Measurements from ENCODE around the gene C1orf122.
A peak's percentile ranks its signal among the peaks of the same experiment; 100 is the strongest.

Gene C1orf122

DNA sequence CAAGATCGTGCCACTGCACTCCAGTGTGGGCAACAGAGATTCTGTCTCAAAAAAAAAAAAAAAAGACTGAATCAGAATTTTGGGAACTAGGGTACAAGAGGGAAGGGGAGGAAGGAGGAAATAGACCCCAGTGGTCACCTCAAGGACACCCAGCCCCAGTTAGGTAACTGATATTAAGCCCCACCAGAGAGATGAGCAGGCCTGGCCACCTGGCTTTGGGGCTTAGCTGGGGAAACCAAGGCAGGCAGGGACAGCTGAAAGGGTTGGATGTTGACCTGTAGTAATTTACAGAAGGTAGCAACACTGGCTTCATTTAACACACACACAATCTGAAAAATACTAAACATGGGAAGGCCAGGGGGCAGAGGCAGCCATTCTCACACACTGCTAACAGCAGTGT, 5.2 kb upstream of the C1orf122 start:
- DNase-seq = no peak

DNA sequence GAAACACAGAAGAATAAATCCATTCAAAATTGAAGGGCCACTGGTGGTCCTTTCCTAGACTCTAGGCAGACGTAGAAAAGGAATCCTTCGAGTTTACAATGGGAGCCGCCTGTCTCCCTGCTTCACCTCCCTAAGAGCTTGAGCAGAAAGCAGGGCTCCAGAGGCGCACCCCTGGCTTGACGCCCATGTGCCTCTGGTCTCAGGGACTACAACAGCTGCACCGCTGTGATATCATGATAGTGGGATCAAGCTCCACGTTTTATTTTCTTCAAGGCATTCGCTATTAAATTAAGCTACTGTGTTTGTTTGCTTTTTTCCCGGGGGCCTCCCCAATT, 403 bp upstream of the C1orf122 start:
- DNase-seq = no peak

DNA sequence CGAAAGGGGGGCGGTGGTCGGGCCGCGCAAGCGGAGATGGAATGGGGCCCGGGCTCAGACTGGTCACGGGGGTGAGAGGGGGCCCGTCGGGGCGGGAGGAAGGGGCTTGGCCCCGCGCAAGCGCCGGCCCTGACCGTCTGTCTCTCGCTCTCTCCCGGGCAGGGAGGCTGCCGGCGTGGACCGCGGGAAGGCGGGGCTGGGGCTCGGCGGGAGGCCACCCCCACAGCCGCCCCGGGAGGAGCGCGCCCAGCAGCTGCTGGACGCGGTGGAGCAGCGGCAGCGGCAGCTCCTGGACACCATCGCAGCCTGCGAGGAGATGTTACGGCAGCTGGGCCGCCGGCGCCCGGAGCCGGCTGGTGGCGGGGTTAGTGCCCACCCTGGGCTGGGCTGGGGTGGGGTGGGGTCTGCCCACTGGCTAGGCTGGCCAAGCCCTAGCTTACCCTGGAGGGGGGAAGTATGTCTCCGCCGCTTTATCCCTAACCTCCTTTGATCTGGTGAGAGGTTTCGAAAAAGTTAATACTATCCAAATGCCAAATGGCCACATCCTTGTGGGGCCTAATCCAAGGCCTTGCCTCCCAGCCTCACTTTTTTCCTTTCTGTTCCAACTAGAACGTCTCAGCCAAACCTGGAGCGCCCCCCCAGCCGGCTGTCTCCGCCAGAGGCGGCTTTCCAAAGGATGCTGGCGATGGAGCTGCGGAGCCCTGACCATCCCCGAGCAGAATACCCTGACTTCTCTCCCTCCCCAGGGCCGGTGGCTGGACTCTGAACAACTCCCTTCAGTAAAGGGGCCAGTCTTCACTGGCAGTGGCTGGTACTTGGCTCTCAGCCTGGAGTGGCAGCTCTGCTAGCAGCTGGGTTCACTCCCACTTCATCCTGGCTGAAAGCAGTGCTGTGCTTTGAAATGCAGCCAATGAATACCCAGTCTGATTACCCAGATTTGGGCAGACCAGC, 1.1 kb downstream of the C1orf122 start:
- no peak for DNase-seq

DNA sequence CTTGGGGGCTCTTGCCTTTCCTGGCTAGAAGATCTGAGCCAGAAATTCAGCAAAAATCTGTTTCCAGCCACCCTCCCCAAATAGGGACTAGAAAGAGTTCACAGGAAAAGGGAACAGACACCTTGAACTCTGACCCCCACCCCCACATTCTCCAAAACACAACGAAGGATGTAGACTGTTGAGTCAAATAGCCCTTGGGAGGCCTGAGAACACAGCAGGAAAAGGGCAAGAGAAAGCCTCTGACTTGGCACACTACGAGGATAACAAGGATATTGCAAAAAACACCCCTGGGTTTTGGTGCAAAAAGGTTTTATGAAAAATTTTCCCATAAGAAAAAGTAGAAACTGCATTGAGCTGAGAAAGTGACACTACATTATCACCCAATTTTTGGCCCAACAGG, 2.4 kb downstream of the C1orf122 start:
- DNase-seq = no peak

DNA sequence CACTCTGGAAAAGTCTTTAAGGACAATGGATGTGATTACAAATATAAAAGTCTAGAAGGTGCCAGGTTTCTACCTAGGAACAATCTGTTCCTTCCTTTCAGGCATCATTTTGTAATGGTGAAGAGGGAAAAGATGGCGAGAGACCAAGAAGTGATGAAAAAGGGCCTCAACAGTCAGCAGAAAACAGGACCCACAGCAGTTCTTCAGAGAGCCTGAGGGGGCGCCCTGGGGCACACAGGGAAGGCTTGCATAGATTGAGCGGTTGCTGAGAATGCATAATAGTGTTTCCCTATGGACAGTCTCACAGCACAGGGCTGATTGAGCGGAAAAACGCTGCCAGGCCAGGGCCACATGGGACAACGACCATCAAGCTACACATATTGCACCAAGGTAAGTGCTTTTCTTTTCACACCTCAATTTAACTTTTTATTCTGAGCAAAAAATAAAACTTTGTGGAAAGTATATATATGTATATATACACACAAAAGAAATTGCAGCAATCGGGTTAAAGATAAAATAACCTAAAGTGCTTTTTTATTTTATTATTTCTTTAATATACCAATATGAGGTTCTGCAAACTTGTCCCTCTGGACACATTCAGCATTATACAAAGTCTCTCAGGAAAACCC, 3.6 kb downstream of the C1orf122 start:
- peak; percentile 68 for DNase-seq

DNA sequence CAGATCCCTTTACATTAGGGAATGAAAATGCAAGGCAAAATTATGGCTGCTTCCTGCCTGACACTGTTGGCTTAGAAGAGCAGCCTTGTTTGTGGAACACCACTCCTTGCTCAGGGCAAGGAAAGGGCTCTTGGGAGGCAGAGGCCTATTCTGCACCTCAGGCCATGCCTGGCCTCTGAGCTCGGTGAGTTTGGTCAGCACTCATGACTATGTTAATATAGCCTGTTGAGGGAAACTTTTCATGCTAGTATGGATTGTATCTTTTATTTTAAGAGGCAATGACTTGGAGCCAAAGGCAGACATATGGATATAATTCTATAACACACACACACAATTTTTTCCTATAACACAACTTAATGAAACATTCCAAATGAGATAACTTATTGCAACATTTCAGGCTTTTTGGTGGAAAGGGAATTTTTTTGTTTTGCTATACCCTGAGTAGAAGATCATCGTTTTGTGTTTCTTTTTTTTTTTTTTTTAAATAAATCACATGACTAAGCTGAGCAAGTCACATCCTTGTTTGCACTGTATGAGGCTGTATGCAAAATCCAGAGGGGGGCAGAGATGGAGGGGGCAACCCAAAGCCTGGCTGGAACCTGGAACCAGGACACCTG, 6.0 kb downstream of the C1orf122 start:
- no peak for DNase-seq

DNA sequence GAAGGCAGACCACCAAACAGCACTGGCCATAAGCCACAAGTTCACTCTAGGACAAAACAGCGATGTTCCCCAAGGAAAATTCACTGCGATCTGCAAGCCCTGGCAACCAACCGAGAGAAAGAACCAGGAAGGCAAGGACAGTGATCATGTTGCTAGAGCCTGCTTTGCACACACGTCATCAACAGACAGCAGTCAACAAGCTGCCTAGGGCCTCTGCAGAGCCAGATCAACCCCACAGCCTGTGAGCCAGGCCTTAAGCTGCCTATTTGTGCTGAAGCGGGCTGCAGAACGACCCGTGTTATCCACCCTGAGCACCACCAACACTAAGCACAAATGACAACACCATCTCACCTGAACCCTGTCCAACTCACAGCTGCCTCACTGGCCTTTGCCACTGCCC, 6.7 kb downstream of the C1orf122 start:
- DNase-seq = no peak

DNA sequence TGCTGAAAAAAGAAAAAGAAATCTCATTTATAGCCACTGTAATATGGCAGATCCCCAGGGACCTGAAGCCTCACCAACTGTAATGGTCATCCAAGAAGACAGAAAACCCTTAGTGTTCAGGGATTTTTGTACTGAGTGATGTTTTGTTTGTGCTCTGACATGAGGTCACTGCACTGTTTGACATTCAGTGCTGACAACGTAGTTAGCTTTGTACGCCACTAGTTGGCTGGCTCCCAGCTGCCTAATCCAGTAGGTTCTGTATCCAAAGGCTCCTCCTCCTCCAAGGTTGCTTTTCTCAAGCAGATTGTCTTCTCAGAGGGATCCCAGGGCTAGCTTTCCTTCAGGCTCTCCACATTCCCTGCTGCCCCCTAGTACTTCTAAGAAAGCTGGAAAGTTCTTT, 9.9 kb downstream of the C1orf122 start:
- DNase-seq = no peak

DNA sequence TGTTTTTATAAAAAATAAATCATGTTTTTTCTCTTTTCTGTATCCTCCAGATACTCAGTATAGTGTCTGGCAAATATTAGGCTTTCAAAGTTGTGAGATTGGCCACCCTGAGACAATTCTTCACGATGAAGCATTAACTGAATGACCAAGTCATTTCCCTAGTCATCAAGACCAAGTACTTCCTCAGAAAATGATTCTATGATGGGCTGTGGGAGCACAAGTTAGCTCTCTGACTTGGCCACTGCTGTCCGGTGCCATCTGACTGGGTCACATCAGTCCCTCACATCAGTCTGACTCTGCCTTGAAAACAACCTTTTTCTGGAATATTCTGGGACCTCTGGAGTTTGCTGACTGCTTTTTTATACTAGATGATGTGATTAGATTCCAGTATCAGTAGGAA, 13.9 kb downstream of the C1orf122 start:
- DNase-seq = no peak

DNA sequence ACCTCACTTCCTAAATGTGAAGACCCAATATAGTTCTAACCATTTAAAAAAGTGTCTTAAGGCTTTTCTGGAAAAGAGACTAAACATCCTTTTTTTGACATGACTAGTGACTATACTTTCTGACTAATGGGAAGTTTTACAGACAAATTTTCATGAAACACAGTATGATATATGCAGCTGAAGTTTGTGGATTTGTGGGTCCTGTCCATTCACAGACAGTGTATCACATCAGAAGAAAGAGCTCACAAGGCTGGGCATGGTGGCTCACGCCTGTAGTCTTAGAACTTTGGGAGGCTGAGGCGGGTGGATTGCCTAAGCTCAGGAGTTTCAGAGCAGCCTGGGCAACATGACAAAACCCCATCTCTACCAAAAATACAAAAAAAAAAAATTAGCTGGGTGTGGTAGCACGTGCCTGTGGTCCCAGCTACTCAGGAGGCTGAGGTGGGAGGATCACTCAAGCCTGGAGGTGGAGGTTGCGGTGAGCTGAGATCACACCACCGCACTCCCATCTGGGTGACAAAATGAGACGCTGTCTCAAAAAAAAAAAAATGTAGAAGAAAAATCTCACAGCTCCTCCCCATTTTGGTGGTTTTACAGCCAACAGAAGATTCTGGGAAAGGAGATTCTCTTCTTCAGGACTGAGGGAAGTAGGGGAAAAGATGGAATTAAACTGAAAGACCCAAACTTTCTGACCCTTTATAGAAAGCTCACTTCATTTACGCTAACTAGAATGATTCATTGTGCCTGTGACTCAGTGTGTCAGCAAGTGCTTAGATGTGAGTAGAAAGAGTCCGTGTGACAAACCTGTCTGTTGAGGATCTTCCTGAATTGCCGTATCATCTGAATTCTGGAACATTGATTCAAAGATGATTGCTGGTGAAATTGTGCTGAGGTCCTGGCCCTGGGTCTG, 15.6 kb downstream of the C1orf122 start:
- DNase-seq = no peak

DNA sequence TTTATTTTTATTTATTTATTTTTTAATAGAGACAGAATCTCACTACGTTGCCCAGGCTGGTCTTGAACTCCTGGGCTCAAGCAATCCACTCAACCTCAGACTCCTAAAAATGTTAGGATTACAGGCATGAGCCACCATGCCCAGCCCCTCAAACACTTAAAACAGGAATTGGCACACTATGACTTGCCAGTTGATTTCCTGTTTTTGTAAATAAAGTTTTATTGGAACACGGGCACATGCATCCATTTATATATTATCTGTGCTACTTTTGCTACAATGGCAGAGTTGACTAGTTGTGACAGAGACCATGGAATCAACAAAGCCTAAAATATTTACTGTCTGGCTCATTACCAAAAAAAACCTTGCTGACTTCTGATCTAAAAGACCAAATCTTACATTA, 16.4 kb downstream of the C1orf122 start:
- no peak for DNase-seq

DNA sequence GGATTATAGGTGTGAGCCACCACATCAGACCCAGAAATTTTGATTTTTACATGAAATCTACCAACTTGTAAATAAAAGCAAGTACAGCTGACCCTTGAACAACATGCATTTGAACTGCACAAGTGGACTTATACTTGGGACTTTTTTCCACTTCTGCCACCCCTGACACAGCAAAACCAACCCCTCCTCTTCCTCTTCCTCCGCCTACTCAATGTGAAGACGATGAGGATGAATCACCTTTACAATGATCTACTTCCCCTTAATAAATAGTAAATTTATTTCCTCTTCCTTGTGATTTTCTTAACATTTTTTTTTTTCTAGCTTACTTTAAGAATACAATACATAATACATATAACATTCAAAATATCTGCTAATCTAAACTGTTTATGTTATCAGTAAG, 17.9 kb downstream of the C1orf122 start:
- no peak for DNase-seq

DNA sequence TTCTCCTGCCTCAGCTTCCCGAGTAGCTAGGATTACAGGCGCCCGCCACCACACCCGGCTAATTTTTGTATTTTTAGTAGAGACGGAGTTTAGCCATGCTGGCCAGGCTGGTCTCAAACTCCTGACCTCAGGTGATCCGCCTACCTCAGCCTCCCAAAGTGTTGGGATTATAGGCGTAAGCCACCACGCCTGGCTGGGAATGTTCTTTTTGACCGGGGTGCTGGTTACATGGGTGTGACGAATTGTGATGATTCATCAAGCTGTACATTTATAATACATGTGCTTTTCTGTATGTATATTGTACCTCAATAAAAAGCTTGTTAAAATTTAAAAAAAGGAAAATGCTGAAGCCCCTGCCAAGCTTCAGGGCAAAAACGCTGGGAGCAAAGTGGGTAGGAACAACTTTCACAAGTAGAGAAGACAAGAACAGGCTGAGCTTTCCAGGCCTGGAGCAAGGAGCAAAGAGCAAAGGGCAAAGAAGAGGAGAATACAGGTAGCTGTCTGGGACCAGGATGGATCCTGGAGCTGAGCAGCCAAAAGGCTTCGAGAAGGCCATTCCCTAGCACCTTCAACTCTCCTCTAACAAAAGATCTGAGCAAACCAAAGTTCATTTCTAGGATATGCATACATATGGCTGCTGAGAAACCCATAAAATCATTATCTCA, 21.0 kb downstream of the C1orf122 start:
- no peak for DNase-seq

DNA sequence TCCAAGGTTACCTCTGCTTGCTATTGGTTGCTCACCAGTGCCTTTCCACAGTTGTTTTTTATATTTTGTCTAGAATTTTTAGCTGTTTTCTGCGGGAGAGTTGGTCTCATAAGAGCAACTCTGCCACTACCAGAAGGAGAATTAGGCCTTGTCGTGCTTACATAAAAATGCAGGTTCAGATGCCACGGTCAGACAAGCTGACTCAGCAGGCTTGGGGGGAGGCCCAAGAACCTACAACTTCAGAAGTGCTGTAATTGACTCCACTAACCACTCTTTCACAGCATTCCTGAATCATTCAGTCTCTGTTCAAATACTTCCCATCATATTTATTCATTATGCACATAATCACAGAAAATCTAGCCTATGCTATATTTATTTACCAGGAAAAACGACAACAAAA, 23.5 kb downstream of the C1orf122 start:
- DNase-seq = no peak

DNA sequence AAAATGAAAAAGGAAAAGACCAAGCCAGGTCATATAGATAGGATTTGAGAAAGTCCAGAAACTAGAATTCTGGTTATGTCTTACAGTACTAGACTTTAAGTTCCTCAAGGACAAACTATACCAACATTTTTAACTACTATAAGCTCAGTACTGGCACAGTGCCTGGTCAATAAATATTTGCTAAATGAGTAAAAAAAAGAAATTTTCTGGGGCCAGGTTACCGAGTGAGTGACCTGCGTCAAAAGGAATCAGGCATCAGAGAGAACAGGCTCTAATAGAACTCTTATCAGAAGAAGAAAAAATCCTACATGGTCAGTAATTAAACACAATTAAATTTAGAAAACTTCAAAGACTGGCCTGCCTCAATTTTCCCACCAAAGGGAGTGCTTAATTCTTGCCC, 24.2 kb downstream of the C1orf122 start:
- no peak for DNase-seq

DNA sequence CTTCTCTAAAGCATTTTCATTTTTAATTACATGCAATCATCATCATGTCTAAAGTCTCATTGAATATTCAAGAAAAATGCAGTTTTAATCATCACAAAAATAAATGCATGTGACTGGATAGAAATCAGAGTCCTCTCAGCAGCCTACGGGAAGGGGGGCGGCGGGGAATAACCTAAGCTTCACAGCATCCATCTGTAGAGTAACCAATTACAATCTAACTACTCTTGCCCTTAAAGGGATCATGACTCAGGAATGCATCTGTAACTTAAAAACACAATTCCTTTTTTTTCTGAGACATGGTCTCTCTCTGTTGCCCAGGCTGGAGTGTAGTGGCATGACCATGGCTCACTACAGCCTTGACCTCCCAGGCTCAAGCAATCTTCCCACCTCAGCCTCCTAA, 29.2 kb downstream of the C1orf122 start:
- DNase-seq = no peak

DNA sequence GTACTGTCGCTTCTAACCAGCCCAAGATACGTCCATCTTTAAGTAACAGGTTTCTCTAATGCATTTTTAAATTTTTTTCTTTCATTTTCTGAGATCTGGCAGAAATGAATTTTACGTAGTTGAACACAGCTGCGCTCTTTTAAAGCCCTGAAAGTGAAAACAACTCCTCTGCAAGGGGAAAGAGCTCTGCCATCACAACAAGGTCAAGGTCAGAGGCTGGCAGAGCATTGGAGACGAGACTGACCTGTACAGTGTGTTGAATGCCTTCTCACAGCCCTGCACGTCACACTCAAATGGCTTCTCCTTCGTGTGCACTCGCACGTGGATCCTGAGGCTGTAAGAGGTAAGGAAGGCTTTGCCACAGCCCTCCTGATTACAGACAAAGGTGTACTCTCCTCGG, 32.1 kb downstream of the C1orf122 start:
- DNase-seq = no peak

DNA sequence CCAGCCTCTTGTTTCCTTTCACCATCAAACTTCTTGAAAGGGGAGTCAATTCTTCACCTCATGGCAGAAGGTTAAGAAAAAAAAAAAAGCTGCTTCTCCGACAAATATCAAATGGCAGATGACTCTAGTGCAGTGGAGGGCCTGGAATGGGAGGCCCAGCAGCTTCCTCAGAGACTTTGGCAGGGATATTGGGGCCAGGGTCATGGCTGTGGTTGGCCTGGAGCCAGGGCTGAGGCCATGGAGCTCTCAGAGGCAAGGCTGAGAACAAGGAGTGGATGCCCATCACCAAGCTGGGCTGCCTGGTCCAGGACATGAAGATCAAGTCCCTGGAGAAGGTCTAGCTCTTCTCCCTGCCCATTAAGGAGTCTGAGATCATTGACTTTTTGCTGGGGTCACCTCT, 33.1 kb downstream of the C1orf122 start:
- DNase-seq = no peak

DNA sequence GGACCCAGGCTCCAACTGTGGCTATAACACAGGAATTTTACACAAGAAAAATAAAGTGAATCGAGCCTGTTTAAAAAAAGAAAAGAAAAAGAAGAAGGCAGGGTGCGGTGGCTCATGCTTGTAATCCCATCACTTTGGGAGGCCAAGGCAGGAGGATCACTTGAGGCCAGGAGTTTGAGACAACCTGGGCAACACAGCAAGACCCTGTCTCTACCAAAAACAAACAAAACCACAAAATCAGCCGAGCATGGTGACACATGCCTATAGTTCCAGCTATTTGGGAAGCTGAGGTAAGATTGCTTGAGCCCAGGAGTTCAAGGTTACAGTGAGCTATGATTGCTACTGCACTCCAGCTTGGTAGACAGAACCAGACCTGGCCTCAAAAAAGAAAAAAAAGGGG, 34.1 kb downstream of the C1orf122 start:
- DNase-seq = no peak

DNA sequence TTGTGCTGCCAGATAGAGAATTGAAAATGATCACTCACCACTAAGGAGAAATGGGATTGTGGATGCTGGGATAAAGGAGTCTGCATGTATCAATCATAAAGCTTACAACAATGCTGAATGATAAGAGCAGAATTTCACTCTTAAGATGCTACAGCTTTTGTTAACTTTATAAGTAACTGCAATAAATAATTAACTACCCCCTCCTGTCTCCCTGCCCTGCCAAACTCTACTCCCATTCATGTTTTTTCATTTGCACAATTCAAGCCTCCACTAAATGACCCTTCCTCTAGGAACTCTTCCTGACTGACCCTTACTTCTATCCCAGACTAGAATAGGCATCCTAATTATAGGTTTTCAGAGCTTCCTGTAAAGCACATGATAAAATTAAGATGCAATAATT, 36.9 kb downstream of the C1orf122 start:
- DNase-seq = no peak

DNA sequence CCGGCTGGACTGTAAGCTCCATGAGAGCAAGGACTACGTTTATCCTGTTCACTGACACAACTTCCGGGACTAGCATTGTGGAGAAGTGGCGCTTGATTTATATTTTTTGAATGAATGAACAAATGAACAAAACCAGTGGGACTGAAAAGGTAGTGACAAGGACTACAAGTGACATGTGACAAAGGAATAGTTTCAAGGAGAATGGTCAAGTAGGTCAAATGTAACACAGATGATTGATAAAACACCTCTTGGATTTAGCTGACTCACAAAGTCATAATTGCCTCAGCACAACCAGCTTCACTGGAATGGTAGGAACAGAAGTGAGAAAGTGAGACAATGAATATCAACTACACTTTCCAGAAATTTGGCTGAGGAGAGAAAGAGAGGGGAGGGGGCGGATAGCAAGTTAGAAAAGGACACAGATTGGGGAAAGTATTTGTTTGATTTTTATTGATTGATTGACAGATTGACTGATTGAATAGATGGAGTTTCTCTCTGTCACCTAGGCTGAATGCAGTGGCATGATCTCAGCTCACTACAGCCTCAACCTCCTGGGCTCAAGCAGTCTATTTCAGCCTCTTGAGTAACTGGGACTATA, 37.6 kb downstream of the C1orf122 start:
- no peak for DNase-seq

DNA sequence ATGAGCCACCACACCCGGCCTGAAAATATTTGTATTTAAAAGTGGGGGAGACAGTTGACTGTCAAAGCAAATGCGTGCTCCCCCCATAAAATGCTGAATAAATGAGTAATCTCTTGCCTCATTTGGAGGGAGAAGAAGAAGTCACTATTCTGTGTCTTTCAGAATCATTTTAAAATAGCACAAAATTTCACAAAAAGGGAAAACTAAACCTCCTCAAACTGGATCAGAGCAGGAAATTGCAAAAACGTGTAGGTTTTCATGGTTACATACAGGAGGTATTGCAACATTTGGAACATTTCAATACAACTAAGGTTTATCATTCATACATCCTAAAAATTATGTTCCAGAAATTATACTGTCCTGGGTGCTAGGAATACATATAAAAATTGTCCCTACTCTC, 38.2 kb downstream of the C1orf122 start:
- no peak for DNase-seq

All from activated T-cell treated with anti-CD3 and anti-CD28 coated beads, Interleukin-2, amount 50 U/mL, for 1 hour (primary cell).